Panc1 (cell line): ENCODE results near the gene ALDH2. TPM values are rescaled to one million over a fixed set of nuclear protein-coding genes. Genes with fewer than 3 reads are reported as not detected.

Source experiments
- ATAC-seq: fragments of 200-7000 bp; cut with Tn5 transposase; 2 replicates; pipeline ENCODE4 v1.9.1; 2020; ENCODE audit warnings: mild to moderate bottlenecking, moderate library complexity
- BruUV-seq: library from RNA; stranded (reverse); fragments of 400-500 nt; replicated peaks from 2 replicates; lab custom pipeline; 2021; lab: Mats Ljungman, UMichigan
- CTCF ChIA-PET: fragments of 300-600 bp; sonication (Branson Sonifier 250); formaldehyde crosslinking; loops from one replicate; lab custom pipeline; 2022; ENCODE audit warnings: antibody characterized with exemption; lab: Charles Lee
- POLR2A ChIA-PET: fragments of 300-600 bp; sonication (Branson Sonifier 250); formaldehyde crosslinking; loops from one replicate; lab custom pipeline; 2022; ENCODE audit warnings: antibody characterized with exemption; lab: Charles Lee
- DNase-seq: peaks from one replicate; pipeline ENCODE4 v3.0.0-alpha.2; 2010; ENCODE audit warnings: low read depth, low spot score
- H3K27ac ChIP-seq: 2 replicates; pipeline ENCODE4 v1.5.1; 2011; ENCODE audit warnings: mild to moderate bottlenecking, low read length, inconsistent platforms
- H3K27me3 ChIP-seq: fragments of 200-500 bp; sonication (Bioruptor generic); 2 replicates; pipeline ENCODE4 v1.6.0; 2014; ENCODE audit warnings: low read length, inconsistent platforms; ENCODE audit not compliant: control insufficient read depth, insufficient read depth
- H3K36me3 ChIP-seq: fragments of 200-500 bp; sonication (Bioruptor generic); 2 replicates; pipeline ENCODE4 v1.5.1; 2014; ENCODE audit warnings: inconsistent platforms, mild to moderate bottlenecking, low read length, moderate library complexity; ENCODE audit not compliant: control insufficient read depth, insufficient read depth
- H3K4me1 ChIP-seq: 2 replicates; pipeline ENCODE4 v1.5.1; 2011; ENCODE audit warnings: inconsistent platforms, mild to moderate bottlenecking, low read length, moderate library complexity; ENCODE audit not compliant: control insufficient read depth, insufficient read depth
- H3K4me3 ChIP-seq, 2 experiments: 2 replicates each; pipeline ENCODE4 v1.5.1; 2011 to 2012; ENCODE audit warnings: low read depth in 2 of 2, low read length in 2 of 2, mild to moderate bottlenecking in 2 of 2, inconsistent platforms in 1 of 2, moderate library complexity in 1 of 2
- H3K9me3 ChIP-seq: fragments of 200-500 bp; sonication (Bioruptor generic); 2 replicates; pipeline ENCODE4 v1.5.1; 2014; ENCODE audit warnings: low read depth, mild to moderate bottlenecking, inconsistent platforms, low read length, moderate library complexity; ENCODE audit not compliant: control insufficient read depth, insufficient read depth
- CTCF ChIP-seq: fragments of 450-650 bp; IDR thresholded peaks from 2 replicates; pipeline ENCODE4 v1.5.1; 2017; ENCODE audit warnings: mild to moderate bottlenecking
- POLR2AphosphoS5 ChIP-seq: IDR thresholded peaks from 2 replicates; pipeline ENCODE4 v1.6.1; 2012; ENCODE audit warnings: mild to moderate bottlenecking, low read depth, low read length, moderate library complexity
- REST ChIP-seq, 2 experiments: IDR thresholded peaks; 2 replicates each; pipeline ENCODE4 v1.6.1; 2011 to 2012; ENCODE audit warnings: low read depth in 2 of 2, control low read depth in 1 of 2, low read length in 1 of 2, mild to moderate bottlenecking in 1 of 2, moderate library complexity in 1 of 2; ENCODE audit not compliant: insufficient read depth in 1 of 2
- SIN3A ChIP-seq: IDR thresholded peaks from 2 replicates; pipeline ENCODE4 v1.6.1; 2012; ENCODE audit warnings: low read depth, mild to moderate bottlenecking, low read length, moderate library complexity, borderline replicate concordance; ENCODE audit not compliant: insufficient read depth
- TCF7L2 ChIP-seq: IDR thresholded peaks from 2 replicates; pipeline ENCODE4 v1.6.1; 2011; ENCODE audit warnings: mild to moderate bottlenecking, low read depth, low read length, inconsistent platforms
- in situ Hi-C: cut with HindIII; loops from 2 replicates; pipeline ENCODE4 v1.10.0; 2016; ENCODE audit warnings: low sequenced_read_pairs, low pct_unique_long_range_greater_than_20kb
- intact Hi-C: fragments of 100-400 bp; cut with micrococcal nuclease; formaldehyde crosslinking; loops from one replicate; pipeline ENCODE4 v1.10.0; 2022; ENCODE audit not compliant: unreplicated experiment
- total RNA-seq: library from RNA; stranded (reverse); gene quantifications from one replicate; pipeline ENCODE4 v1.2.1, GENCODE V29; 2021; ENCODE audit not compliant: unreplicated experiment

The ALDH2 gene
- total RNA-seq, 1 experiment from 2014 or later, result 9.0 TPM

GRCh38 chr12:111783046-111783445 is 16.3 kb downstream of the ALDH2 start:
- intact Hi-C loops (no loop called here), in situ Hi-C loops (no loop called here)
- POLR2A ChIA-PET, result no interaction called here
- Histone ChIP-seq H3K36me3 (no peaks in the 10 kb centered on the region), H3K9me3 (no peaks in the 10 kb centered on the region), H3K4me3 (no peak overlapping the region), H3K4me1 (no peaks in the 10 kb centered on the region), H3K27ac (no peak overlapping the region), H3K27me3 (no peaks in the 10 kb centered on the region)
- DNase-seq (no peak), ATAC-seq (no peak)
- TF ChIP-seq CTCF (no peak), SIN3A (no peak), REST (IDR thresholded peaks at IDR 0.05; ENCODE audit: insufficient read depth in 1 of 2, low read depth in 2 of 2, low read length in 1 of 2) (no peak), TCF7L2 (no peak), POLR2AphosphoS5 (no peak)
- CTCF ChIA-PET, result no interaction called here
- BruUV-seq, result no TSS peak

GRCh38 chr12:111784953-111785352 is 18.2 kb downstream of the ALDH2 start:
- no peaks in the 10 kb centered on the region for H3K36me3 ChIP-seq
- H3K4me1 ChIP-seq, result peaks cover 2% of the 10 kb centered on the region; the same call in 1 of the 2 replicates
- in situ Hi-C loops, result no loop called here
- ChIA-PET CTCF (no interaction called here), POLR2A (no interaction called here)
- ATAC-seq (no peak), DNase-seq (no peak)
- TF ChIP-seq SIN3A (no peak), POLR2AphosphoS5 (no peak), REST (IDR thresholded peaks at IDR 0.05; ENCODE audit: insufficient read depth in 1 of 2, low read depth in 2 of 2, low read length in 1 of 2) (no peak), TCF7L2 (no peak), CTCF (no peak)
- H3K27ac ChIP-seq, result no peak overlapping the region
- intact Hi-C loops, result no loop called here
- H3K4me3 ChIP-seq, result no peak overlapping the region
- BruUV-seq, result no TSS peak
- H3K9me3 ChIP-seq, result no peaks in the 10 kb centered on the region
- no peaks in the 10 kb centered on the region for H3K27me3 ChIP-seq
